ENCODE data around the gene GABRB3.

- TF ChIP-seq CTCF (IDR thresholded peaks at IDR 0.05 in 8 of 11, conservative IDR thresholded peaks at IDR 0.05 in 3 of 11) = no peak
- TF ChIP-seq POLR2A (IDR thresholded peaks at IDR 0.05) = no peak
Observed at GRCh38 chr15:26521691-26522198, 251.1 kb downstream of the GABRB3 start.

All from spleen (tissue), 7 donors.